Stimulated activated naive CD8-positive, alpha-beta T cell treated with anti-CD3 and anti-CD28 coated beads, Interleukin-15, Interleukin-2, amounts not matched to agents 100 U/mL and 50 U/mL, for 24 hours (primary cell): ENCODE measurements around the gene ROCK2.

ENCODE experiments used
- ATAC-seq: fragments of 150-1000 bp; cut with Tn5 transposase; one replicate; pipeline ENCODE4 v1.10.0; 2021
- DNase-seq: peaks from one replicate; pipeline ENCODE4 v3.0.0; 2021

ROCK2 gene

DNA sequence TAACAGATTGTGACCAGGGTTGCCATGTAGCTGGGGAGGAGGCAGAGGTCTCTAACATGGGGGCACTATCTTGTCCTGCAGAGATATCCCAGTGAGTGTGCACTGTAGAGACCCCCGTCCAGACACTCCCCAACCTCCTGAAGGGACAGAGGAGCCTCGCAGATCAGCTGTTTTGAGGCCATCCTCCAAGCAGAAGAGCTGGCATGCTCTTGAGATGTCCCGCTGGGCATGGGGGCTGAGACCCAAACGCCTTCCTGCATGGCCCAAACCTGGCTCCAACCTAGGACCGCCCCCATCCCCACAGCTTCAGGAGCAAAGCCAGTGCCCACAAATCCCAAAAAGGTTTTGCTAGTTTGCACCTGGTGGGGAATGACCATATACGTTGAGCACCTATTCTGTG, 191.8 kb downstream of the ROCK2 start:
- ATAC-seq (no peak), DNase-seq (no peak)

DNA sequence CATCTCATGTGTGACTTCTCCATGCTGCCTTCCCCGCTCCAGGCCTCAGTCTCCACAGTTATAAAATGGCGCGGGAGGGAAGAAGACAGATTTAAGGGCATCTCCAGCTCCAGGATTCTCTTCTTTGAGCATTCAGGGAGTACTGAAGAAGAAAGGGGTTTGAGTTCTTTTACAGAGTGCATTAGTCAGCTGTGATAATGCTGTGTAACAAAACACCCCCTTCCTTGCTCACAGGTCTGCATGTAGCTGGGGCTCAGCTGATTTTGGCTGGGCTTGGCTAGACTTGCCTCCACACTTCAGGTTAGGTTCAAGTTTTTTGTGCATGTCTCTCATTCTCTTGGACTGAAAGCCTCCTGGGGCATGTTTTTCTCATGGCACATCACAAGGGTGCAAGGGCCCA, 197.2 kb downstream of the ROCK2 start:
- ATAC-seq (no peak), DNase-seq (no peak)

DNA sequence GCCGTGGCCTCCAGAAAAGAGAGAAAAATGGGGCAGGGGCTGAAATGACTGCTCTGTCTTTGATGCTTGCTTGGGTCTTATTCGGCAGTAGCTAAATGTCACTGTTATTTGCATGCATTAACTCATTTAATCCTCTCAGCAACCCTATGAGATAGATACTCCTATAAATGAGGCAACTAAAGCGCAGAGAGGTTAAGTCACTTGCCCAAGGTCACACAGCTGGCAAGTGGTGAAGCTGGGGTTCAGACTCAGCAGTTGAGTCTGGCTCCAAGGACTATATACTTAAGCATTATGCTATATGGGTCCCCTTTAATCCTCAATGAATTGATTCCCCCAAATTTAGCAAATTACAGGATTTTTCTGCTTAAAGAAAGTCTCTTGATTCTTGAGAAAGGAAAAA, 198.4 kb downstream of the ROCK2 start:
- DNase-seq (no peak), ATAC-seq (no peak)

DNA sequence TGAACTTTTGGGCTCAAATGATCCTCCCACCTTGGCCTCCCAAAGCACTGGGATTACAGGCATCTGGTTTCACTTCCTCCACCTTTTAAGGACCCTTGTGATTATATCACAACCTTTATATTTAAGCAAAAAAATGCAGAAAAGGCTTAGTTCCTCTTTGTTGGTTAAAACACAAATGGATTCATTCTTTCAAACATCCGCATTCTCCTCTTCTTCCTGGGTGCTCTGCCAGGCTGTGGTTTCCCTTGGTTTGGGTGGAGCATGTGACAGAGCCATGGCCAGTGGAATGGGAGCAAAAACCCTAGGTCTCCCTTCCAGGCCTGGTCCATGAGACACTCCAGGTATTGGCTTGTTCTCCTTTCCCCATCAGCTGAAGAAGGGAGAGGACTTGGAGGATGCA, 199.1 kb downstream of the ROCK2 start:
- ATAC-seq (no peak), DNase-seq (no peak)

DNA sequence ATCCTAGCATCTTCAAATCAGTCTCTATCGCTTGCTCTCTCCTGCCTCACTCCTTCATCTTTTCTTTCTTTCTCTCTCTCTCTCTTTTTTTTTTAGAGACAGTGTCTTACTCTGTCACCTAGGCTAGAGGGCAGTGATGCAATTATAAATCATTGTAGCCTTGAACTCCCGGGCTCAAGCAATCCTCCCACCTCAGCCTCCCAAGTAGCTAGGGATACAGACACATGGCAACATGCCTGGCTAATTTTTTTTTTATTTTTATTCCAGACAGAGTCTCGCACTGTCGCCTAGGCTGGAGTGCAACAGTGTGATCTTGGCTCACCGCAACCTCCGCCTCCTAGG, 199.7 kb downstream of the ROCK2 start:
- no peak for DNase-seq
- ATAC-seq: no peak

DNA sequence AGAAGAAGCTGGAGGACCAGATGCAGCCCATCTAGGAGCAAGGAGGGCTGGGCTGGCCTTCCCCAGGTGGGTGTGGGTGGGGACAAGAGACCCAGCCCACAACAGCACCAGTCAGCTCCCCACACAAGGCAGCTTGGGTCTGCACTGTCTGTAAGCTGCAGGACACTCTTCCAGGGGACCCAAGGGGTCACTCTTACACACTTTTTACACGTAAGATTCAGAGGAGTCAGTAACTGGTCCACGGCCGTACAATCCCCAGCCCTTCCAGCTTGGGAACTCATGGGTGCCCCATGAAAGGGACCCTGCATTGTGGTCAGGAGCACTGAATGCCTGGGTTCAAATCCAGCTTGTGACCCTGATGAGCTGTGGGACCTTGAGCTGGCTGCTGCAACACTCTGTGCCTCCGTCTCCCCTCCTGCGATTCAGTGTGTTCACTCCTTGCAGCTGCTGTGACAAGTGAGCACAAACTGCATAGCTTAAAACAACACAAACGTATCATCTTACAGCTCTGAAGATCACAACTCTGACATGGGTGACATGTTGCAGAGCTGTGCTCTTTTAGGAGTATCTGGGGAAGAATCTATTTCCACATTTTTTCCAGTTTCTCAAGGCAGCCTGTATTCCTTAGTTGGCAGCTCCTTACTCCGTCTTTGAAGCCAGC, 200.2 kb downstream of the ROCK2 start:
- DNase-seq (no peak), ATAC-seq (no peak)

DNA sequence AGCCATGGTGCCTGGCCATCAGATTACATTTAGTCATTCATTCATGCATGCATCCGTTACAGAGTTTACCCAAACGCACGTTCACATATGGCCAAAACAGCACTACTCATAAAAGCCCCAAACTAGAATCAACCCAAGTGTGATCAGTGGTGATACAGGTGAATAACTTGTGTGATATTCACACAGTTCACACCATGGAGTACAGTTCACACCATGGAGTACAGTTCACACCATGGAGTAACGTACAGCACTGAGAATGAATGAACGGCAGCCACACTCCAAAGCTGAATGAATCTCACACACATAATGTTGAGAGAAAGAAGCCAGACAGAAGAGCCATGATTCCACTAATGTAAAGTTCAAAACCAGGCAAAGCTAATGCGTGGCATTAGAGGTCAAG, 201.4 kb downstream of the ROCK2 start:
- no peak for DNase-seq
- no peak for ATAC-seq

DNA sequence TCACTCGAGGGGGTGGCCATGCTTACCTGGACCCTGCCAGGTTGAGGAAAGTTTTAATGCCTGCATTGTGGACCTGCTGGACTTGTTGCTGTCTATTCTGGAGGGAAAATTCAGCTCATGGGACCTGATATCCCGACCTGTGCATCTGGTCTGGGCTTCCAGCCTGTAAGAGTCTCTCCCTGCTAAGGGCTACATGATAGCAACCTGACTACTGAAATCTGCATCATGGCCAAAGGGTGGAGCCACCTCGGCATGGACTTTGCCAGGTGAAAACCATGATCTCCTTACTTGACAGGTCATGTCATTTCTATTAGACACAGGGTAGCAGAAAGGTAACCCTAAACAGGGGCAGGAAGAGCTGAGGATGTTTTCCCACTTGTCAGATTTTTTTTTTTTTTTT, 202.1 kb downstream of the ROCK2 start:
- no peak for DNase-seq
- no peak for ATAC-seq

DNA sequence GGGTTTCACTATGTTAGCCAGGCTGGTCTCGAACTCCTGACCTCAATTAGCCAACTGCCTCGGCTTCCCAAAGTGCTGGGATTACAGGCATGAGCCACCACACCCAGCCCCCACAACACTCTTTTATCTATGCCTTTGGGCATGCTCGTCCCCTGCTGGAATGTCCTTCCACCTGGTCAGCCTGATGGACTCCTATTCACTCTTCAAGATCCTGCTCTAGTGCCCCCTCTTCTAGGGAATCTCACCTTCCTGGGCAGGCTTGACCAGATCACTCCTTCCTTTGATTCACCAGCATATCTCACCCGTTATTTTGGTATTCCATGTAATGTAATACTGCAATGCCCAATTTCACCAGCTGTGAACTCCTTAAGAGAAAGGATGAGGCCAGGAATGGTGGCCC, 203.1 kb downstream of the ROCK2 start:
- ATAC-seq: no peak
- DNase-seq: no peak

DNA sequence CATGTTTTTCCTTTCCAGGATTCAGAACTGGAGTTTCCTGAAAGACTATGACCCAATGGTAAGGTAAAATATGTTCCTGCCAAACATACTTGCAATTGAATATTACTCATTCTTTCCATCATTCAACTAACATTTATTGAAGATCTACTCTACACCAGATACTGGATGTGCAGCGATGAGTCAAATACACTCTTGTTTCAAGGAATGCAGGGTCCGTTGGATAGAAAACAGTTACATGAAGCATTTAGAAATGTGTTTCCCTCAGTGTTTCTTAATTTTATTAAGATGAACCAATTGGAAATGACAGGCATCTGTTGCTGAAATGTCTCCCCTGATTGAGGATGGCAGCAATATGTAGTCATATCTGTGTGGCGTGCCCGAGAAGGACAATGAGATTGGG, 203.9 kb downstream of the ROCK2 start:
- DNase-seq (no peak), ATAC-seq (no peak)

DNA sequence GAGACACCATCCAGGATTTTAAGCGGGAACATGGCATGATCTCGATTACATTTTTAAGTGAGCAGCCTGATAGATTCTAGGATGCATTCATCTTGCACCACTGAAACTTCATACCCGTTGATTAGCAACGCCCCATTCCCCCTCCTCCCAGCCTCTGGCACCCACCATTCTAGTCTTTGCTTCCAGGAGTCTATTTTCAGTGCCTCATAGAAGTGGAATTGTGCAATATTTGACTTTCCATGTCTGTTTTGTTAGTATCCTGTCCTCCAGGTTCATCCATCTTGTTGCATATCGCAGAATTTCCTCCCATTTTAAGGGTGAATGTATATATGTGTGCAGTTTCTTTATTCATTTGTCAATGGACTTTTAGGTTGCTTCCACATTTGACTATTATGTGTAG, 210.1 kb downstream of the ROCK2 start:
- no peak for ATAC-seq
- no peak for DNase-seq

DNA sequence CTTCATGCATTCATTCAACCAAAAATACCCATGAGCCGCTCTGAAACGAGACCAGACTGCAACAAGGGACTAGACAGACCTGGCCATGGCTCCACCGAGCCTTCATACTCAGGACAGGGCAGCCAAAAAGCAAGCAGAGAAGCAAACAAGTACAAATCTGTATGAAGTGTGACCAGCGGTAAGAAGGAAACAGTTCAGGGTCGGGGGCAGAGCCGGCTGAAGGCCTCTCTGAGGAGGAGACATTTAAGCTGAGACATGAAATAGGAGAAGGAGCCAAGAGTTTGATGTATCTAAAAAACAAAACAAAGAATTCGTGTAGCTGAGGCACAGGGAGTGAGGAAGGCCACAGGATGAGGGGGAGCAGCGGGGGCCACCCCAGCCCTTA, 210.5 kb downstream of the ROCK2 start:
- ATAC-seq (no peak), DNase-seq (no peak)

DNA sequence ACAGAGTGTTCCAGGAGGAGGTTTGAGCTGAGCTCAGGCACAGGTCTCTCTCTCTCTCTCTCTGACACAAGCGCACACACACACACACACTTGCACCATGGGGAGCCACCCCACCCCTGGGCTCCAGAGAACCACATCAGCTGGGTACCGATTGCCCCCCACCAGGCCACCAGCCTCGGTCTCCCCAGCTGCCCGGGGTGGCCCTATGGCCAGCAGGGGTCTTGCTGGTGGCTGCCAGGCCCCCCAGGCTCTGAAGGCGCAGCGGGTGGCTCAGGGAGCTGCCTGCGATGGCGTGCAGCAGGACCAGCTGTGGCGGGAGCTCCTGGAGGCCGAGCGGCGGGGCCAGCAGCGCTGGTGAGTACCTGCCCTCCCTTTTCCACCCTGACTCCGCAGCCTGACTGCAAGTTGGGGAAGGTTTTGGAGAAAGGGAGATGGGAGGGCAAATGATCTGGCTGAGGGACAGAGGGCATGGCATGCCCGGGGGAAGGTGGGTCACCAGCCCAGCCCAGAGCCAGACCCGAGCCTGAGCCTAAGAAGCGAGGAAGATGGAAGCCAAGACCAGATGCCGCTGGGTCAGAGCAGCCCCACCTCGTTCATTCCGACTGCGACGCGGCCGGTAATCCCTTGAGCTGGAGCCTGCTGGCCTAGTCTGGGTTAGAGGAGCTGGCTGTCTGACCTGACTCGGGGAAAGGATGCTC, 211.0 kb downstream of the ROCK2 start:
- DNase-seq (no peak), ATAC-seq (no peak)

DNA sequence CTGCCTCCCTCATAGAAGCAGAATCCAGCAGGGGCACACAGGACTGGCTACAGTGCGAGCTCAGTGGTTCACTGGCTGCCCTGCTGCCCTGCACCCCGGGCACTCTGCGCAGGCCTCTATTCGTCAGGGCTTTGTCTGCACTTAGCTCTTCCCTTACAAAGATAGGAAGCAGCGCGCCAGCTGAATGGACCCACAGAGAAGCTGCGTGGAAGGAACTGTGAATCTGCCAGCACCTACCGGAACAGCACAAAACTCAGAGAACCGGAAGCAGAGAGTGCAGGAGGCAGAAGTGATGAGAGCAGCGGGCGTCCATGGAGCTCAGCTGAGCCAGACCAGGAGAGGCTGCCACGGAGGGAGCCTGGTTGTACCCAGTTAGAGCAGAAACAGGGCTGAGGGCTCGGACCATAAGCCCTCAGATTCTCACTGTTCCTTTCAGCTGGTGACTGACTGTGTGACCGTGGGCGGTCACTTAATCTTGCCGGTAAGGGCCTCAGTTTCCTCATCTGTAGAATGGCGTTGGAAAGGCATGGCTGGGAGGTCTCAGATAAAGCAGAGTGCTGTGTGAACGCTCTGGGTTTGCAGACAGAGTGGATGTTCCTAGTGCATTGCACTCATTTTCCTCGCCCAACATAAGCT, 212.3 kb downstream of the ROCK2 start:
- DNase-seq (no peak), ATAC-seq (no peak)

DNA sequence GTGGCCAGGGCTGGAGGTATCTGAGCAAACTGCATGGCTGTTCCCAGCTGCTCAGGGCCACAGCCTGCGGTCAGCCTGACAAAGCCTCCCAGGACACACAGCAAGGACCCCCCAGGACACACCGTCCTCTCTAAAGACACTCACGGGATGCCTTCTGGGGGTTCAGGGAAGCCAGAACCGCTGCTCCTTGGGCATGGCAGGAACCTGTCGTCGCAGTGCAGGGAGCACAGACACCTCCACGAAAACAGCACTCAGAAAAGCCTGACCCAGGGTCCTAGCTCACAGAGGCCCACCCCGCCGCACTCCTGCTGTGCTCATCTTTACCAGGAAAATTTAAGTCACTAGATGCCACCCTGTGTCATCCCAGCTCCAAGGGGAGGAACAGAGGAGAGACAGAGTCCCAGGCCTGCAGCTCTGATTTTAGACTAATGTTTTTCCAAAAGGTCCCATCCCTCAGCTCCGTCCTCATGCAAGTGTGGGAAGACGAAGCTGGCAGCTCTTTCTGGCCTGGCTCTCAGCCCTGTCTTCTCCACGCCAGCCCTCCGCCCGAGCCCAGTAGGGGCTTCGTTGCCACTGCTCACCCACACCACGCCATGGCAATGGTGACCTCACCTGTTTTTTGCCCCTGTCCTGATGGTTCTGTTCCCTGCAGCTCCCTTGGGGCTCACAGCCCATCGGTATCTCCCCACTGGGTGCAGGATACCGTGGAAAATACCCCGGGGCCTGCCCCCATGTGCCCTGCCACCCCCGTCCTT, 213.1 kb downstream of the ROCK2 start:
- ATAC-seq: no peak
- DNase-seq: no peak
